GM12878 (cell line): ENCODE measurements around the gene FPR1. TPM values are rescaled to one million over a fixed set of nuclear protein-coding genes. Genes with fewer than 3 reads are reported as not detected.

Source experiments
- ATF7 ChIP-seq: fragments of 450-650 bp; IDR thresholded peaks from 2 replicates; pipeline ENCODE4 v1.6.1; 2016; ENCODE audit warnings: low read depth, mild to moderate bottlenecking
- BHLHE40 ChIP-seq, 2 experiments: fragments of 450-650 bp in 1 of 2; IDR thresholded peaks; 2 replicates each; pipeline ENCODE4 v1.6.1; 2011 to 2017; ENCODE audit warnings: low read depth in 2 of 2, borderline replicate concordance in 1 of 2, improper control_type of control experiment in 1 of 2, low read length in 1 of 2, mild to moderate bottlenecking in 1 of 2
- CBFB ChIP-seq: IDR thresholded peaks from 2 replicates; pipeline ENCODE4 v1.6.1; 2016; ENCODE audit warnings: antibody characterized with exemption, low read depth
- CBX3 ChIP-seq: fragments of 200-600 bp; sonication (generic); IDR thresholded peaks from 2 replicates; pipeline ENCODE4 v1.6.1; 2016; ENCODE audit warnings: low read depth, borderline replicate concordance
- CREB1 ChIP-seq: IDR thresholded peaks from 2 replicates; pipeline ENCODE4 v1.6.1; 2012; ENCODE audit warnings: low read depth, mild to moderate bottlenecking, inconsistent platforms
- CREM ChIP-seq: IDR thresholded peaks from 2 replicates; pipeline ENCODE4 v1.6.1; 2014; ENCODE audit warnings: antibody characterized with exemption, low read depth
- EGR1 ChIP-seq, 2 experiments: IDR thresholded peaks; 1 replicate in 1 of 2; 2 replicates in 1 of 2; pipeline ENCODE4 v1.6.1; 2011 to 2012; ENCODE audit warnings: low read depth in 2 of 2, low read length in 2 of 2, borderline replicate concordance in 1 of 2, mild to moderate bottlenecking in 1 of 2, moderate library complexity in 1 of 2
- FOS ChIP-seq: IDR thresholded peaks from 3 replicates; pipeline ENCODE4 v1.6.1; 2011; ENCODE audit warnings: borderline replicate concordance; ENCODE audit not compliant: insufficient read length; ENCODE audit errors: extremely low read depth
- HDAC2 ChIP-seq: fragments of 200-600 bp; sonication (generic); IDR thresholded peaks from 2 replicates; pipeline ENCODE4 v1.6.1; 2017
- HDGF ChIP-seq: fragments of 450-650 bp; IDR thresholded peaks from 2 replicates; pipeline ENCODE4 v1.6.1; 2016; ENCODE audit warnings: antibody characterized with exemption
- POLR2AphosphoS2 ChIP-seq: IDR thresholded peaks from 2 replicates; pipeline ENCODE4 v1.6.1; 2011; ENCODE audit warnings: low read depth, mild to moderate bottlenecking, low read length, improper control_type of control experiment, moderate library complexity
- TAF1 ChIP-seq: IDR thresholded peaks from 2 replicates; pipeline ENCODE4 v1.6.1; 2011; ENCODE audit warnings: mild to moderate bottlenecking, low read depth, low read length, borderline replicate concordance
- YY1 ChIP-seq: IDR thresholded peaks from 2 replicates; pipeline ENCODE4 v1.6.1; 2011; ENCODE audit warnings: low read depth, mild to moderate bottlenecking, low read length
- ZNF207 ChIP-seq: fragments of 450-650 bp; IDR thresholded peaks from 2 replicates; pipeline ENCODE4 v1.6.1; 2014; ENCODE audit warnings: antibody characterized with exemption, mild to moderate bottlenecking, borderline replicate concordance
- ZNF622 ChIP-seq: fragments of 450-650 bp; IDR thresholded peaks from 2 replicates; pipeline ENCODE4 v1.6.1; 2017; ENCODE audit warnings: mild to moderate bottlenecking, inconsistent platforms
- polyA plus RNA-seq, 11 experiments: library from polyadenylated mRNA; depleted of rRNA in 4 of 11; unstranded in 6 of 11; stranded (reverse) in 5 of 11; fragments of >200 nt; fragmentation: Nextera tagmentation in 4 of 11; fragmentation: Illumina TruSeq in 1 of 11; extraction: Ambion mirVana in 4 of 11; extraction: Trizol in 1 of 11; gene quantifications; 1 replicate in 1 of 11; 2 replicates in 10 of 11; pipeline versions ENCODE4 v1.2.1 to v1.2.3, GENCODE V29; 2011 to 2016; ENCODE audit warnings: inconsistent platforms in 2 of 11, missing spikeins in 2 of 11, low read depth in 1 of 11
- total RNA-seq, 4 experiments: library from RNA; depleted of rRNA in 3 of 4; stranded (reverse); fragments of >200 nt in 3 of 4; fragmentation: Illumina TruSeq in 1 of 4; extraction: Trizol in 1 of 4; gene quantifications; 2 replicates each; pipeline versions ENCODE4 v1.2.1 to v1.2.3, GENCODE V29; 2013 to 2021
- TF ChIP-seq, protein P1 (sequence below), 3 experiments: IDR thresholded peaks in 2 of 3; conservative IDR thresholded peaks in 1 of 3; 2 replicates each; pipeline ENCODE4 v1.5.1; 2011; ENCODE audit warnings: low read depth in 3 of 3, low read length in 3 of 3, mild to moderate bottlenecking in 3 of 3, control low read depth in 2 of 3, moderate library complexity in 2 of 3, inconsistent platforms in 1 of 3, mixed read lengths in 1 of 3; ENCODE audit not compliant: control insufficient read depth in 2 of 3, insufficient read depth in 1 of 3; ENCODE audit errors: extremely low read depth in 1 of 3
- TF ChIP-seq, protein P2 (sequence below): IDR thresholded peaks from 2 replicates; pipeline ENCODE4 v1.6.1; 2012; ENCODE audit warnings: improper control_type of control experiment, low read depth, low read length; ENCODE audit not compliant: insufficient replicate concordance
- TF ChIP-seq, protein P3 (sequence below): fragments of 450-650 bp; IDR thresholded peaks from 2 replicates; pipeline ENCODE4 v1.6.1; 2018; ENCODE audit warnings: borderline replicate concordance, mild to moderate bottlenecking; ENCODE audit not compliant: partially characterized antibody

FPR1 gene
- total and polyA plus RNA-seq, 10 of the 15 experiments (the other 5 are each of a cell fraction or from before 2014, with no cell fraction given): not detected

DNA sequence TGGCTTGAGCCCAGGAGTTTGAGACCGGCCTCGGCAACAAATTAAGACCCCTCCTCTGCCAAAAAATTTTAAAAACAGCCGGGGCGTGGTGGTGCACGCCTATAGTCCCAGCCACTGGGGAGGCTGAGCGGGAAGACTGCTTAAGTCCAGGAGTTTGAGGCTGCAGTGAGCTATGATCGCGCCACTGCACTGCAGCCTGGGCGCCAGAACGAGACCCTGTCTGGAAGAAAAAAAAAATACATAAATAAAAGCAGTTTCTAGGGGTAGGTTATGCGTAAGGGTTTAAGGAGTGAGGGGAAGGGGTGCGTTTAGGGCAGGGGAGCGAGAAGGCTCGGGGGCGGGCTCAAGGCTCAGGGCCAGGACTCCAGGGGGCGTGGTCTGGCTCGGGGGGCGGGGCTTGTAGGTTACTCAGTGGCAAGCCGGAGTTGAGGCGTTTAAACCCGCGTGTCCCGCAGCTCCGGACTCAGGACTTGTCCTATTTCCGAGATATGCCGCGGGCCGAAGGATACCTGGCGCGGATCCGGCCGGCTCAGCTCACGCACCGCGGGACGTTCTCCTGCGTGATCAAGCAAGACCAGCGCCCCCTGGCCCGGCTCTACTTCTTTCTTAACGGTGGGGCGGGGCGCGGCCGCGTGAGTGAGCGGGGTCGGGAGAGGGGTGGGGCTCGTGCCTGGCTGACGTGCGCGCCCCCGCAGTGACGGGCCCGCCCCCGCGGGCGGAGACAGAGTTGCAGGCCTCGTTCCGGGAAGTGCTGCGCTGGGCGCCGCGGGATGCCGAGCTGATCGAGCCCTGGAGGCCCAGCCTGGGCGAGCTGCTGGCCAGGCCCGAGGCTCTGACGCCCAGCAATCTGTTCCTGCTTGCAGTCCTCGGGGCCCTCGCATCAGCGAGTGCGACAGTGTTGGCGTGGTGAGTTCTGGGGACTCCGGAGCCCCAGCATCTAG, 47.8 kb downstream of the FPR1 start (continued):
- TF ChIP-seq BHLHE40 (IDR thresholded peaks at IDR 0.05; ENCODE audit: borderline replicate concordance in 1 of 2, low read depth in 2 of 2, low read length in 1 of 2) (peak; percentile 73 to 92), EGR1 (IDR thresholded peaks at IDR 0.05; ENCODE audit: borderline replicate concordance in 1 of 2, low read depth in 2 of 2, low read length in 2 of 2) (peak; percentile 57 to 96), ZNF207 (no peak), HDGF (no peak), TAF1 (peak; percentile 83; the same call in 1 of the 2 replicates), ATF7 (no peak), POLR2AphosphoS2 (peak; percentile 84), HDAC2 (no peak), YY1 (peak; percentile 51), FOS (no peak), CREB1 (peak; percentile 61; the same call in 1 of the 2 replicates), ZNF622 (no peak), CREM (peak; percentile 53; the same call in 1 of the 2 replicates), CBFB (no peak), CBX3 (no peak)
- TF ChIP-seq, protein P1, sequence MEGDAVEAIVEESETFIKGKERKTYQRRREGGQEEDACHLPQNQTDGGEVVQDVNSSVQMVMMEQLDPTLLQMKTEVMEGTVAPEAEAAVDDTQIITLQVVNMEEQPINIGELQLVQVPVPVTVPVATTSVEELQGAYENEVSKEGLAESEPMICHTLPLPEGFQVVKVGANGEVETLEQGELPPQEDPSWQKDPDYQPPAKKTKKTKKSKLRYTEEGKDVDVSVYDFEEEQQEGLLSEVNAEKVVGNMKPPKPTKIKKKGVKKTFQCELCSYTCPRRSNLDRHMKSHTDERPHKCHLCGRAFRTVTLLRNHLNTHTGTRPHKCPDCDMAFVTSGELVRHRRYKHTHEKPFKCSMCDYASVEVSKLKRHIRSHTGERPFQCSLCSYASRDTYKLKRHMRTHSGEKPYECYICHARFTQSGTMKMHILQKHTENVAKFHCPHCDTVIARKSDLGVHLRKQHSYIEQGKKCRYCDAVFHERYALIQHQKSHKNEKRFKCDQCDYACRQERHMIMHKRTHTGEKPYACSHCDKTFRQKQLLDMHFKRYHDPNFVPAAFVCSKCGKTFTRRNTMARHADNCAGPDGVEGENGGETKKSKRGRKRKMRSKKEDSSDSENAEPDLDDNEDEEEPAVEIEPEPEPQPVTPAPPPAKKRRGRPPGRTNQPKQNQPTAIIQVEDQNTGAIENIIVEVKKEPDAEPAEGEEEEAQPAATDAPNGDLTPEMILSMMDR (IDR thresholded peaks at IDR 0.05 in 2 of 3, conservative IDR thresholded peaks at IDR 0.05 in 1 of 3; ENCODE audit: control insufficient read depth in 2 of 3, extremely low read depth in 1 of 3, insufficient read depth in 1 of 3, low read depth in 3 of 3, low read length in 3 of 3): peak; percentile 30 to 47 (median 39)
- TF ChIP-seq, protein P2, sequence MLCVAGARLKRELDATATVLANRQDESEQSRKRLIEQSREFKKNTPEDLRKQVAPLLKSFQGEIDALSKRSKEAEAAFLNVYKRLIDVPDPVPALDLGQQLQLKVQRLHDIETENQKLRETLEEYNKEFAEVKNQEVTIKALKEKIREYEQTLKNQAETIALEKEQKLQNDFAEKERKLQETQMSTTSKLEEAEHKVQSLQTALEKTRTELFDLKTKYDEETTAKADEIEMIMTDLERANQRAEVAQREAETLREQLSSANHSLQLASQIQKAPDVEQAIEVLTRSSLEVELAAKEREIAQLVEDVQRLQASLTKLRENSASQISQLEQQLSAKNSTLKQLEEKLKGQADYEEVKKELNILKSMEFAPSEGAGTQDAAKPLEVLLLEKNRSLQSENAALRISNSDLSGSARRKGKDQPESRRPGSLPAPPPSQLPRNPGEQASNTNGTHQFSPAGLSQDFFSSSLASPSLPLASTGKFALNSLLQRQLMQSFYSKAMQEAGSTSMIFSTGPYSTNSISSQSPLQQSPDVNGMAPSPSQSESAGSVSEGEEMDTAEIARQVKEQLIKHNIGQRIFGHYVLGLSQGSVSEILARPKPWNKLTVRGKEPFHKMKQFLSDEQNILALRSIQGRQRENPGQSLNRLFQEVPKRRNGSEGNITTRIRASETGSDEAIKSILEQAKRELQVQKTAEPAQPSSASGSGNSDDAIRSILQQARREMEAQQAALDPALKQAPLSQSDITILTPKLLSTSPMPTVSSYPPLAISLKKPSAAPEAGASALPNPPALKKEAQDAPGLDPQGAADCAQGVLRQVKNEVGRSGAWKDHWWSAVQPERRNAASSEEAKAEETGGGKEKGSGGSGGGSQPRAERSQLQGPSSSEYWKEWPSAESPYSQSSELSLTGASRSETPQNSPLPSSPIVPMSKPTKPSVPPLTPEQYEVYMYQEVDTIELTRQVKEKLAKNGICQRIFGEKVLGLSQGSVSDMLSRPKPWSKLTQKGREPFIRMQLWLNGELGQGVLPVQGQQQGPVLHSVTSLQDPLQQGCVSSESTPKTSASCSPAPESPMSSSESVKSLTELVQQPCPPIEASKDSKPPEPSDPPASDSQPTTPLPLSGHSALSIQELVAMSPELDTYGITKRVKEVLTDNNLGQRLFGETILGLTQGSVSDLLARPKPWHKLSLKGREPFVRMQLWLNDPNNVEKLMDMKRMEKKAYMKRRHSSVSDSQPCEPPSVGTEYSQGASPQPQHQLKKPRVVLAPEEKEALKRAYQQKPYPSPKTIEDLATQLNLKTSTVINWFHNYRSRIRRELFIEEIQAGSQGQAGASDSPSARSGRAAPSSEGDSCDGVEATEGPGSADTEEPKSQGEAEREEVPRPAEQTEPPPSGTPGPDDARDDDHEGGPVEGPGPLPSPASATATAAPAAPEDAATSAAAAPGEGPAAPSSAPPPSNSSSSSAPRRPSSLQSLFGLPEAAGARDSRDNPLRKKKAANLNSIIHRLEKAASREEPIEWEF: no peak
- TF ChIP-seq, protein P3, sequence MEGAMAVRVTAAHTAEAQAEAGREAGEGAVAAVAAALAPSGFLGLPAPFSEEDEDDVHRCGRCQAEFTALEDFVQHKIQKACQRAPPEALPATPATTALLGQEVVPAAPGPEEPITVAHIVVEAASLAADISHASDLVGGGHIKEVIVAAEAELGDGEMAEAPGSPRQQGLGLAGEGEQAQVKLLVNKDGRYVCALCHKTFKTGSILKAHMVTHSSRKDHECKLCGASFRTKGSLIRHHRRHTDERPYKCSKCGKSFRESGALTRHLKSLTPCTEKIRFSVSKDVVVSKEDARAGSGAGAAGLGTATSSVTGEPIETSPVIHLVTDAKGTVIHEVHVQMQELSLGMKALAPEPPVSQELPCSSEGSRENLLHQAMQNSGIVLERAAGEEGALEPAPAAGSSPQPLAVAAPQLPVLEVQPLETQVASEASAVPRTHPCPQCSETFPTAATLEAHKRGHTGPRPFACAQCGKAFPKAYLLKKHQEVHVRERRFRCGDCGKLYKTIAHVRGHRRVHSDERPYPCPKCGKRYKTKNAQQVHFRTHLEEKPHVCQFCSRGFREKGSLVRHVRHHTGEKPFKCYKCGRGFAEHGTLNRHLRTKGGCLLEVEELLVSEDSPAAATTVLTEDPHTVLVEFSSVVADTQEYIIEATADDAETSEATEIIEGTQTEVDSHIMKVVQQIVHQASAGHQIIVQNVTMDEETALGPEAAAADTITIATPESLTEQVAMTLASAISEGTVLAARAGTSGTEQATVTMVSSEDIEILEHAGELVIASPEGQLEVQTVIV: no peak
